Mesenteric fat pad (tissue), 1 donor: ENCODE results near the gene CMTM7. TPM values are rescaled to one million over a fixed set of nuclear protein-coding genes. Genes with fewer than 3 reads are reported as not detected.

Source experiments
- DNase-seq: peaks from one replicate; pipeline ENCODE4 v3.0.0-alpha.2; 2020; ENCODE audit warnings: low spot score
- long read RNA-seq: library from polyadenylated mRNA; unstranded; transcript quantifications from one replicate; pipeline ENCODE4 v2.0.0, GENCODE V29; 2020
- total RNA-seq: library from RNA; stranded (reverse); fragmentation: NEBNext Ultra II Directional; extraction: Animal tissue kit (Norgen Biotek cat#: 25700); gene quantifications from one replicate; pipeline ENCODE4 v1.2.1, GENCODE V29; 2021
- donor health status: DM: yes; HTN: yes; CAD: no.

Gene CMTM7, protein sequence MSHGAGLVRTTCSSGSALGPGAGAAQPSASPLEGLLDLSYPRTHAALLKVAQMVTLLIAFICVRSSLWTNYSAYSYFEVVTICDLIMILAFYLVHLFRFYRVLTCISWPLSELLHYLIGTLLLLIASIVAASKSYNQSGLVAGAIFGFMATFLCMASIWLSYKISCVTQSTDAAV
- 33.8 TPM for total RNA-seq
- long read RNA-seq, transcript CMTM7-201 (5 exons, 2,038 nt): major isoform, 60 of 113 reads
- long read RNA-seq, transcript CMTM7-202 (4 exons, 1,214 nt): minor isoform, 7 of 113 reads
- long read RNA-seq, partial matches to known transcripts: 5 of 113 reads
- long read RNA-seq, other reads (novel, unspliced or antisense): 40 of 113 reads

DNA sequence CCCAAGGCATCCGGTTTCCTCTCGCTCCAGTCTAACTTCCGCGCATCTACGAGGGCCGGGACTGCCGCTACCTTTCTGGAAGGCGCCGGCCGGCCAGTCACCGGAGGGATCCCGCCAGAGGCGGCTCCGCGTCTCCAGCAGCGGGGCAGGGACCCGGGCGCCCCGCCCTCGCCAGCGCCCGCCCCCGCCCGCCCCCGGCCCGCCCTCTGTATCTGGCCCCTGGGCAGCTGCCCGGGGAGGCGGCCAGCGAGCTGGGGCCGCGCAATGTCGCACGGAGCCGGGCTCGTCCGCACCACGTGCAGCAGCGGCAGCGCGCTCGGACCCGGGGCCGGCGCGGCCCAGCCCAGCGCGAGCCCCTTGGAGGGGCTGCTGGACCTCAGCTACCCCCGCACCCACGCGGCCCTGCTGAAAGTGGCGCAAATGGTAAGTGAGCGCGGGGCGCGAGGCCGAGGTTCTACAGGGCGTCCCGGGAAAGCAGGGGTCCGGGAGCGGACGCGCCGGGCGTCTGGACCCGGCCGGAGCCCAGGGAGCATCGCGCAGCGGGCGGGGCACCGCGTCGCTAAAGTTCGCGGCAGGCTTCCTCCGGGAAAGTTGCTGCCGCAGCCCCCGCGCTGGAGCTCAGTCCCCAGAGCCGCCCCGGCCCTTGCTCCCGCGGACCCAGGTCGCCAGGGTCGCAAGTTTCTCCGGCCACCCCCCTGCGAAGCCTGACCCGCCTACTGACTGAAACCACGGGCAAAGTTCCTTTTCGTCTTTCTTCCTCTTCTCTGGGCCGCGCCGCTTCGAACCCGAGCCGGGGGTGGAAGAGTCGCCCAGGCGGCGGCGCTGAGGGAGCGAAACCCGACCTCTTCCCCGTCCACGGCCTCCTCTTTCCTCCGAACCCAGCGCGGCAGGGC, at the start of gene CMTM7:
Gene CMTM7, plus strand, starts transcription at position 211 of the 893 bp plus-strand sequence. Its CDS starts 54 bp downstream, at position 265.
- peak; percentile 92 for DNase-seq

DNA sequence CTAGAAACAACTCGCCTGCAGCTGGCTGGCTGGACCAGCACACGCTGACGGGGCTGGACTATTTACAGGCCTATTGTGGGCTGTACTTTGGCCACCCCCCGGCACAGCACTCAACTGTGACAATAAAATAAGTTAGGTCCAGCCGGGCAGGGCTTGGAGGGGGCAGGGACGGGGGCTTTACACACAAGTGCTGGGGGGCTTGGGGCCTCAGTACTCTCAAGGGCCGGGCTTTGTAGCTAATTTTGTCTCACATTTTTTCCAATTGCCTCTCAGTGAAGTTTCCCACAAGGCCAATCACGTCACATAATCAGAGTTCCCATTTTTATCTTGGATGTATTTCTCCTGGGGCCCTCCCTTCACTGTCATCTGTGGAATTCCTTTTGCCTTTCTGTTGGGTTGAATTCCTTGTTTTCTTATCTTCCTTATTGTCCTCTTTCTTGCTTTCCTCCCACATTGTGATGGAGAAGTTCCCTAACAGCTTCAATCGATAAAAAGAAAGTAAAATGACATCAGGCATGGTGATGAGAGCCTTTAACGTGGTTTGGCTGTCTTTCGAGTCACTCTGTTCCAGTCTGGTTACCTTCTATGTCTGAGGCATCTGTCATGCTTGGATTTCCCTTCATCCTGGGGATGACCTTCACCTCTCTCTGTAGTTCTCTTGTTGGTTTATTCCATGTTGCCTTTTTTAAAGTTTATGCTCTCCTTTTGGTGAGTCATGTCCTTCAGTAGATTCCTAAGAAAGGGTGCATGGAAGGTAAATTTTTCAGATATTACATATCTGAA, 44.1 kb upstream of the CMTM7 start:
- DNase-seq: no peak

DNA sequence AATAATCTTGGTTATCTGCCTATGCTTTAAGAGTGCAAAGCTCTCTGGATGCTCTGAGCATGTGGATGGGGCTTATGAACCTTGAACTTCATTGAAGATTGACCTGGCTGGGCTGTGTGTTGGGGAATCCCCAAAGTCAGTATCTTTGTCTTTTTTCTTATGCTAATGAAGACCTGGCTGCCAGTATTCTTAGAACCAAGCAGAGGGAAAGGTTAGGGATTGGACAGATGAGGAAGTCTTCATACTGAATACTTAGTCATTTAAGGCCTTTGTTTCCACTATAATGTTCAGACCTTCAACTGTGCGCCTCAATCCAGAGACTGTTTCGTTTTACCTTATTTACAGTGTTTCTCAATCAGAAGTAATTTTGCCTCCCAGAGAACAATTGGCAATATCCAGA, 42.5 kb upstream of the CMTM7 start:
- DNase-seq: no peak

DNA sequence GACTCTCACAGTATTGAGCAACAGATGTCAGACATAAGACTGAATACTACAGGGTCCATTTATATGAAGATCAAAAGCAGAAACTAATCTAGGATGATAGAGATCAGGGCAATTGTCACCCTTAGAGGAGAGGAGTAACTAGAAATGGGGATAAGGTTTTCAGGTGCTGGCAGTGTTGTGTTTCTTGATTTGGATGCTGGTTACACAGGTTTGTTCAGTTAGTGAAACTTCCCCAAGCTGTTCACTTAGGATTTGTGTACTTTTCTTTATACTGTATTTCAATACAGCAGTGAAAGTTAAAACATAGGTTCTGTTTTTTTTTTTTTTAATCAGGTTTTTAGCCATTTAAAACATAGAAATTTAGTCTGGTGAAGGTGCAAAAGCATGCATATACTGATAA, 39.1 kb upstream of the CMTM7 start:
- DNase-seq: no peak

DNA sequence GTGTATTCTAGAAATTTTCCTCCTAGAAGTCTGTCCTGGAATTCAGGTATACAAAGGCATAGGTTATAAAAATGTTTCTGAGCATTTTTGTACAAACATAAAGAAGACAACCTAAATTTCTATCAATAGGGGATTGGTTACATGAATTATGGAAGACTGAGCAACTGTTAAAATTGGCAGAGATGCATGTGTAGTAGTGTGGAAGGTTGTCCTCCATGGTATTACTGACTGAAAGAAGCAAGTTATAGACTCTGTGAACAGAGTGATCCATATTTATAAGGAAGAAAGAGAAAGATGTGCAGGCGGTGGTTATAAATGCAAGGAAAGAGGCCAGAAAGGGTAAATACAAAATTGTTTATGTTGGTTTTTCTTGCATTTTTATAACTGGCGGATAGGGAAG, 38.3 kb upstream of the CMTM7 start:
- DNase-seq: no peak

DNA sequence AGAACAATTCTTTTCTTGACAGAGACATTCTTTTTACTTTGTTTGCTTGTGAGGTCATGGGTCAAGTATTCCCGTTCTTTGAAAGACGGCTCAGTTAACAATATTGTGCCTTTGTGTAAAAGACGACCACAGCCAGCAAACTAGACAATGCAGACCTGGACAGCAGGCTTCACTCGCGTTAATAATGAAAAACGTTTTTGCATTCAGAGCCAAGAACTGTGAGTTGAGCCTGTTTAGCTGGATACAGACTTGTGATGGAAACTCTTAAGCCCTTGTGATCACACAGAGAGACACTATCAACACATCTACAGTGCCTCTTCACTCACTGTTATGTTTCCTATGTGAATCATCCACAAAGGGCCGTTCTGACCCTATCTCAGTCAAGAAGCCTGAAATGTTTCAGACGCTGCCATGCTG, 37.3 kb upstream of the CMTM7 start:
- DNase-seq: no peak

DNA sequence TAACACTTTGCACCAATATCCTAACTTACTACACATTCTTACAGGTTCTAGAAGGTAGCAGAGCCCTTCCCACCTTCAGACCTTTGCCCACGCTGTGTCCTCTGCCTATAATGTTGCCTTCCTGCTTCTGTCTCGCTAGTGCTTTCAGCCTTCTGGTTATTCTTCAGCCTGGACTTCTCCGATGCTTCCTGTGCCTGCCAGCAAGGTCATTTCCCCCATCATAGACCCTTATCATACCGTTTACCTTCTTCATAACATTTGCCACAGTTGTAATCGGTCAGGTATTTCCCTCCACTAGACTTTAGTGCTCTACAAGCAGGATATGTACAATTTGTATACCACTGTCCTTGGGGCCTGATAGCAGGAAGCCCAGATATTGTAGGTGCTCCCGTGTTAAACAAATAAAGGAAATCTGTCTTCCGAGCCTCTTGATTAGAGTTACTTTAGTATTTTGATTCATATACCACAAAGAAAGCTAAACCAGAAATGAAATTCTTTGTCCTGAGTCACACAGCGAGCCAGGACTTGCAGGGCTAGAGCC, 35.8 kb upstream of the CMTM7 start:
- DNase-seq: no peak

DNA sequence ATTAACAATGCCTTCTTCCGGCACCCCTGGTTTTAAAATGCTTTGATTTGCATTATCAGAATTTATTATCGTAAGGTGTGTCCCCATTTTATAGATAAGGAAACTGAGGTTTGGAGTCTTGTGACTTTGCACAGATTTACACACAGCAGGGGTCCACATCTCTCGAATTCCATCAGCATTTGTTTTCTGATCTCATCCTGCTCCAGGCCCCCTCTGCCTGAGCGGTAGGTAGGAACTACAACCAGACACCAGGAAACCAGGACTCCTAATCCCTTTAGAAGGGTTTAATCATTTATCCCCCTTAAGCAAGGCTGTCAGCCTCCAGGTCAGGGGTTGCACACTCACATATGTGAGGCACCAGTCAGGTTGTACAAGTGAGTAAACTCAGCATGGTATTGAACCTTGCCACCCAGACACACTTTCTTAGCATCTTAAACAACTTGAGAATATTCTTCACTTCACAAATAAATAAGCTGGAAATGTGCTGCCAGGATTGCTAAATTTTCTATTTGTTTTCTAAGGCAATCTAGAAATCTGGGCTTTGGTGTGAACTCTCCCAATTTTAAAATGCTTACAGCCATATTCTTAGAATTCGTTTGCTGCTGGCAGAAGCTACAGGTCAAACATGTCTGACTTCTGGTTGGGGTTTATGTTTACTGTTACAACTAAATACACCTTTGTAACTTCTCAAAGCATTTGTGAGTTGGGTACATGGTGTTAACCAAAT, 31.7 kb upstream of the CMTM7 start:
- DNase-seq: no peak

DNA sequence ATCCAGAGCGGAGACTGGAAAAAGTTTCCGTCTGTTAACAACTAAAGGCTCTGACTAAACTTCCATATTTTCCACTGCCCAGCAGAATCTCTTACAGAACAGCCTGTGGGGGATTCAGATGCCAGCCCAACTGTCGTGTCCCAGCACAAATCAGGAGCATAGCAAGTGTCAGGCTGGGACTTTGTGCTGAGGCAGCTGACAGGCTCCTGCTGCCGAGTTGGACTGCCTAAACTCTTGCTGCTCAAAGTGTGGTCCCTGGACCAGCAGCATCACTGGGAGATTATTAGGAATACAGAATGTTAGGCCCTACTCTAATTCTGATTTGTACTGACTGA, 31.2 kb upstream of the CMTM7 start:
- no peak for DNase-seq

DNA sequence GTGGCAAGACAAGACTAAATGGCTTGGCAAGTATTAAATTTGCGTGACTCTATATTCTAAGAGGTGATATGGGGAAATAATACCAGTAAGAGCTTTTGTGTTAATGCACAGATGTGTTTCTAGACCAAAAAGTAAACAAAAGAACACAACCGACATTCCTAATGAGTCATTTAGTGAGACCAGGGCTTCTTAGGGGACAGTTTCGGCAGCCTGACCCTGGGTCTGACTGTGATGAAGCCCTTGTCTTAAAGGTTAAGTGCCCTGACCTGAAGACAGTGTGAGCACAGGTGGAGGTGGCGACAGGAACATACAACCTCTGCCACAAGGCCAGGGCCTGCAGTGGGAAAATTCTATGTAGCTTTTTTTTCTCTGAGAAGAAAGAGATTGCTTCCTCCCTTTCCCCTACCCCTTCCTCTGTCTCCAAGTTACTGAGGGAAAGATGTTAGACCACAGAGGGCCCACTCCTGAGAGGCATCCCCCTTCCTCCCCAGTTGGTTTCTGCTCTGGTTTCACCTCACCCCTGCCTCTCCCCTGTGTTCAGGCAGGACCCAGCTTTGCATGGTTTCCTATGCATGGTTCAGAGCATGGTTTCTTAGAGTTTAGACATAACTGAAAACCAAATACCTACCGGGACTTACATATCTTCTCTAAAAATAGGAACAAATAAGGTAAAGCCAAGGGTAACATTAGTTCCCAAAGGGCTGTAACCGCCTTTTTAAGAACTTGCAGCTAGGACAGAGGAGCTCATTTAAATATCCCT, 24.8 kb upstream of the CMTM7 start:
- DNase-seq: no peak

DNA sequence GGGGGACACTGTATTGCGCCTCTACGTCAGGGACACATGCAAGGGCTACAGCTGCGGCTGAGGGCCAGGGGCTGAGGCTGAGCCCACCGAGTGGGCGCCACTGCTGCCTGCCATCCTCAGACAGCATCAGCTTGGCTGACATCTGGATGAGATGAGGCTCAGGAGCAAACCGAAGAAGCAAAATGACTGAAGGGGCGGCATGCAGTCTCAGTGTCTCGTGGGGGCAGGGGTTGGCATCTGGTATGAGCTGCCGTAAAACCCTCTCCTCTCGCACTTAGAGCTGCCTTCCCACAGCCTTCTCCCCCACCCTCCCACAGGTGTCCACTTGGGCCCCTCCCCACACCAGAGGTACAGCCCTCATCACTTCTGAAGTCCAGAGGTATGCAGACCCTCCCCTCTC, 24.2 kb upstream of the CMTM7 start:
- no peak for DNase-seq

DNA sequence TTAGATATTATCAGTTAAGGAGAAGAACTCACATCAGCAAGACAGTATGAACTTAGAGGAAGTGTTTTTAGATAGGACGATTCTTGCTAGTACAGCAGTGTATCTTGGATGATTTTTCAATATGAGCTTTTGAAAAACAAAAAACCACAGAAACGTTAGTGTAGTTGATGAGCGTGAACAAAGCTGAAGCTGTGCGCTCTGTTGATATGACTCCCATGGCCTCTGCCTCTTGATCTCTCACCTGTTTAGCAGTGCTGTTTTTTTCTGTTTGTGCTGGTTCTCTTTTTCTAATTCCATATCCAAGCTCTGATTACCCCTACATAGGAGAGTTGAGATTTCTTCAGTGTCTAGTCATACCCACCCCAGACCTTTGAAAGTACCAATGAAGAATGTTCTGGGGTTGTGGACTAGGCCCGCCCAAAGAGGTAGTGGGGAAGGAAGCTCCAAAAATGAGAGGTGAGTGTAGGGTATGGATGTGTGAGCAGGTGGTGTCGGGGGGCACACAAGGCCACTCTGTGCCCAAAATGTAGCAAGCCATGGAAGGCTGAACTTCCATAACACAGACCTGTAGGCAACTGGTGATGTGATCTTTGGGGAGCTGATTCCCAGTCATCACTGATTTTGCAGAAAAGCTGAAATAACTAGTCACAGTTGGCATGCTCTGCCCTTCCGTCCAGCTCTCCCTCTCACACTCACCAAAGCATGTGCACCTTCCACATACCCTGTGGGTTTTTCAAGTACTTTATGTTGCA, 20.0 kb upstream of the CMTM7 start:
- no peak for DNase-seq

DNA sequence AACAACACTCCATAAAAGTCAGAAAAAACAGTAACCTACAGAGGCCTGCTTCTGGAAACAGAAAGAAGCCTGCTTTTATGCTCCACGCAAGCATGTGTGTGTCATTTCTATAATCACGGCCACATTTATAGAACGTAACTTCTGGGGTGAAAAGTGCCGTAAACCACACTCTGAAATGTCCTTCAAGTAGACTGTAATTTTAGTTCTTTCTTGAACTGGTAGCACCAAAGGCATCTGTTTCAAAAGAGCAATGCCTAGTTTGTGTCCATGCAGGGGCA, 19.5 kb upstream of the CMTM7 start:
- no peak for DNase-seq

DNA sequence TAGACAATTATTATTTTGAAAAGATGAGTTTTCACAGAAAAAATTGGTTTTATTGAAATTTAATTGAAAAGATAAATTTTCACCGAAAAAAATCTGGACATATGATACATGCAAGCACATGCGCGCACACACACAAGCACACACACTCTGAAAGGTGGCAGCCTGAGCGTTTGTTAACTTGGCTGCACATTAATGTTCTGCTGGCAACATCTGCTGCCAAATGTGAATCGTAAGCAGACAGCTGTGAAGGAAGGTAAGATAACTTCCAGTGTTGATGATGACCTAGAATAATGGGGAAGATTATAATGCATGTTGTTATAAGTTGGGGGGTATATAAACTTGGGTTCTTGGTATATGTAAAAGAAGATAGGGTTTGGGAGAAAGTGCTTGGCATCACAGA, 18.4 kb upstream of the CMTM7 start:
- no peak for DNase-seq

DNA sequence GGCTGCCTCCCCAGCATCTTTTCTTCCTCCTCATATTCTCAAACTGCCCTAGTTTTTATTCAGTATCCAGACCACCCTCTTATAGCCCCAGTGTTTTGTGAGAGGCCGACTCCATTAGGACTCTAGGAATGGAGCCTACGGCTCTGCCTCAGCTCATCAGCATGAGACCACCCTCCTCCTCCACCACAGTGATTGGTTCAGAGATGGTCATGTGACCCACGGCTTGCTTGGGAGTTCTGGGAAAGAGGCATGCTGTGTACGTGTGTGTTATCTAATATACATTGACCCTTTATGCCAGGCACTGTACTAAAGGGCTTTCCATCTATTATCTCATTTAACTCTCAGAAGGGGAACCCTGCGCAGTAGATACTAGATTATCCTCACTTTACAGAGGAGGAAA, 17.8 kb upstream of the CMTM7 start:
- no peak for DNase-seq

DNA sequence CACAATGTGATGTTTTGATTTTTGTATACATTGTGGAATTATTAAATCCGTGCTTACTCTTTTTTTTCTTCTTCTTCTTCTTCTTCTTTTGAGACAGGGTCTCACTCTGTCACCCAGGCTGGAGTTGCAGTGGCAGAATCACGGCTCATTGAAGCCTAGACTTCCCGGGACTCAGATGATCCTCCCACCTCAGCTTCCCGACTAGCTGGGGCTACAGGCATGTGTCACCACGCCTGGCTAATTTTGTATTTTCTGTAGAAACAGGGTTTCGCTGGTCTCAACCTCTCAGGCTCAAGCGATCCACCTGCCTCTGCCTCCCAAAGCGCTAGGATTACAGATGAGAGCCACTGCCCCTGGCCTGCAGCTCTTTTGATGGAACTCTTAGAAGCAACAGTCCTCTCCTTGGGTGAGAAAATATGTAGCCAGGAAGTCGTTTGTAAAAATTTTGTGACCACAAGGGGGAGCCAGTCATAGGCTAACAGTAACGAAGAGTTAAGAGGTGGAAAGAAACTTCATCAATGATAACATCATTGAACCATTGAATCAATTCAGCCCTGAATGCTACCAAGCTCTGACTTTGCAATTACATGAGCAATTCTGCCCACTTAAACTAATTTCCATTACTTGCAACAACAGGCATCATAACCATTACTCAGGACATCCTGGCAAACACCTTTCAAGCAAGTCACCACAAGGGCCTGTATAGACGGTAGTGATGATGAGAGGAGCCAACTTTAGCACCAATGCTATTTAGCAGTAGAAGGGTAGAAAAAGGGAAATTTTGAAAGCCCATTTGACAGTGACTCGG, 16.7 kb upstream of the CMTM7 start:
- no peak for DNase-seq

DNA sequence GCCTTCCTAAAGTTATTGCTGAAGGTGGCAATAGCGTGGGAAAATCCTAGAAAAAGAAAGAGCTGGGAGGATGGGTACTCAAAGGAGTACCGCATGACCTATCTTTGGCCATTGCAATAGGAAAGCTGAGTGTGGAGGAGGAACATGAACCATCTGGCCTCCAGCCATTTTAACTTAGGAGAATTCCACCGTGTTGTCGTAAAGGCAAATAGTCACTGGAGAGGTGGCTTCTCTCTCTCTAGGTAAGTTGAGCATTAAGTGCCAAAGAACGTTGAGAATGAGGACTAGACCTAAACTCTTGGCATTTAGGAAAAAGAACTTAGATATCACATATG, 16.1 kb upstream of the CMTM7 start:
- DNase-seq: no peak

DNA sequence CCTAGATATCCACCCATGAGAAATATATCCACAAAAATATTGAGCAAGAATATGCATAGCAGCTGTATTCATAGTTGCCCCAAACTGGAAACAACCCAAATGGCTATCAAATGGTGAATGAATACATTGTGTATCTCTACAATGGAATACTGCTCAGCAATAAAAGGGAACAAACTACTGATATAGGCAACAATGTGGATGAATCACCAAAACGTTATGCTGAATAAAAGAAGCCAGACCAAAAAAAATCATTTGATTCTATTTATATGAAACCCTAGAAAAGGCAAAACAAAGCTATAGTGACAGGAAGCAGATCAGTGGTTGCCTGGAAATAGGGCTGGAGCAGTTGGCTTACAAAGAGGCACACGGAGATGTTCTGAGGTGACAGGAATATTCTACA, 15.5 kb upstream of the CMTM7 start:
- no peak for DNase-seq
